H1 (cell line): ENCODE data around the gene NOX5. TPM values are rescaled to one million over a fixed set of nuclear protein-coding genes. Genes with fewer than 3 reads are reported as not detected.

Experiments used
- CTCF ChIA-PET: fragments of 300-600 bp; sonication (Branson Sonifier 250); formaldehyde crosslinking; loops from one replicate; lab custom pipeline; 2021; ENCODE audit not compliant: partially characterized antibody; lab: Charles Lee
- POLR2A ChIA-PET: fragments of 300-600 bp; sonication (Branson Sonifier 250); formaldehyde crosslinking; loops from one replicate; lab custom pipeline; 2021; ENCODE audit warnings: inconsistent platforms; ENCODE audit not compliant: partially characterized antibody; lab: Charles Lee
- DNase-seq, 2 experiments: peaks; one replicate each; pipeline versions ENCODE4 v3.0.0 to v3.0.0-alpha.2; 2010 to 2022; ENCODE audit warnings: low spot score in 2 of 2, low read depth in 1 of 2, mixed read lengths in 1 of 2
- FAIRE-seq: peaks from 2 replicates; lab custom pipeline; 2011; peaks lifted over from hg19 to GRCh38; lab: Jason Lieb, UNC
- H2AFZ ChIP-seq: 2 replicates; pipeline ENCODE4 v1.8.1; 2012; ENCODE audit warnings: low read length, inconsistent platforms
- H2AK5ac ChIP-seq: 2 replicates; pipeline ENCODE4 v1.6.1; 2013; ENCODE audit warnings: low read depth, low read length
- H2BK120ac ChIP-seq: replicated peaks from 2 replicates; pipeline ENCODE3; 2013; ENCODE audit warnings: low read depth, low read length, inconsistent platforms
- H2BK12ac ChIP-seq: 2 replicates; pipeline ENCODE4 v1.6.1; 2013; ENCODE audit warnings: low read depth, low read length
- H2BK15ac ChIP-seq: 2 replicates; pipeline ENCODE4 v1.6.1; 2013; ENCODE audit warnings: low read length
- H2BK20ac ChIP-seq: 2 replicates; pipeline ENCODE4 v1.6.1; 2013; ENCODE audit warnings: low read length
- H2BK5ac ChIP-seq: 2 replicates; pipeline ENCODE4 v1.6.1; 2013; ENCODE audit warnings: low read depth, low read length
- H3K14ac ChIP-seq: 2 replicates; pipeline ENCODE4 v1.6.1; 2013; ENCODE audit warnings: inconsistent platforms; ENCODE audit not compliant: insufficient read length
- H3K18ac ChIP-seq: 2 replicates; pipeline ENCODE4 v1.6.1; 2013; ENCODE audit warnings: low read length; ENCODE audit errors: extremely low read depth
- H3K23ac ChIP-seq: 2 replicates; pipeline ENCODE4 v1.6.1; 2013; ENCODE audit warnings: inconsistent platforms; ENCODE audit not compliant: insufficient read length
- H3K23me2 ChIP-seq: 2 replicates; pipeline ENCODE4 v1.6.1; 2013; ENCODE audit warnings: low read depth, low read length
- H3K27ac ChIP-seq: 2 replicates; pipeline ENCODE4 v1.6.1; 2011; ENCODE audit warnings: low read depth, low read length, inconsistent platforms
- H3K27me3 ChIP-seq, 4 experiments: replicated peaks in 1 of 4; 1 replicate in 1 of 4; 2 replicates in 3 of 4; pipeline versions ENCODE4 v1.6.1 to v1.8.1; 2011 to 2013; ENCODE audit warnings: low read length in 3 of 4, mild to moderate bottlenecking in 3 of 4, inconsistent platforms in 2 of 4, mixed read lengths in 2 of 4, moderate library complexity in 1 of 4; ENCODE audit not compliant: control insufficient read depth in 3 of 4, insufficient read depth in 3 of 4; ENCODE audit errors: extremely low read depth in 1 of 4
- H3K36me3 ChIP-seq, 4 experiments: 2 replicates each; pipeline versions ENCODE4 v1.6.1 to v1.8.1; 2011 to 2013; ENCODE audit warnings: mild to moderate bottlenecking in 4 of 4, low read length in 3 of 4, moderate library complexity in 2 of 4, control low read depth in 1 of 4, inconsistent platforms in 1 of 4; ENCODE audit not compliant: insufficient read depth in 4 of 4, control insufficient read depth in 2 of 4
- H3K4ac ChIP-seq: replicated peaks from 2 replicates; pipeline ENCODE3; 2013; ENCODE audit warnings: low read length, low read depth, mixed read lengths, inconsistent platforms; ENCODE audit not compliant: insufficient read length
- H3K4me1 ChIP-seq, 4 experiments: replicated peaks in 1 of 4; 1 replicate in 1 of 4; 2 replicates in 3 of 4; pipeline versions ENCODE4 v1.6.1 to v1.8.1; 2011 to 2013; ENCODE audit warnings: low read length in 3 of 4, inconsistent platforms in 2 of 4, mixed read lengths in 1 of 4; ENCODE audit not compliant: insufficient read depth in 4 of 4, control insufficient read depth in 3 of 4
- H3K4me2 ChIP-seq, 2 experiments: 2 replicates each; pipeline versions ENCODE4 v1.6.1 to v1.8.1; 2011 to 2013; ENCODE audit warnings: low read depth in 2 of 2, low read length in 2 of 2, control low read depth in 1 of 2, inconsistent platforms in 1 of 2, mild to moderate bottlenecking in 1 of 2; ENCODE audit not compliant: insufficient read depth in 1 of 2
- H3K4me3 ChIP-seq, 4 experiments: fragments of 200-600, 300-600 bp in 1 of 4; sonication (generic), shearing (Covaris generic), sonication (Bioruptor Twin) in 1 of 4; 2 replicates each; pipeline versions ENCODE4 v1.5.1 to v1.8.1; 2011 to 2016; ENCODE audit warnings: low read length in 4 of 4, low read depth in 3 of 4, control low read depth in 2 of 4, inconsistent platforms in 2 of 4, mild to moderate bottlenecking in 2 of 4, mixed read lengths in 1 of 4, moderate library complexity in 1 of 4; ENCODE audit not compliant: insufficient read depth in 2 of 4; ENCODE audit errors: extremely low read depth in 1 of 4
- H3K56ac ChIP-seq: replicated peaks from 2 replicates; pipeline ENCODE3; 2013; ENCODE audit warnings: low read depth, mild to moderate bottlenecking, mixed read lengths, low read length, inconsistent platforms; ENCODE audit not compliant: insufficient read length
- H3K79me1 ChIP-seq: 2 replicates; pipeline ENCODE4 v1.6.1; 2013; ENCODE audit warnings: low read depth, low read length, control low read depth
- H3K79me2 ChIP-seq, 2 experiments: 2 replicates each; pipeline versions ENCODE4 v1.6.1 to v1.8.1; 2012 to 2013; ENCODE audit warnings: low read length in 2 of 2, mild to moderate bottlenecking in 2 of 2, inconsistent platforms in 1 of 2; ENCODE audit not compliant: insufficient read depth in 2 of 2, control insufficient read depth in 1 of 2
- H3K9ac ChIP-seq, 4 experiments: replicated peaks in 1 of 4; 1 replicate in 1 of 4; 2 replicates in 3 of 4; pipeline versions ENCODE4 v1.6.1 to v1.8.1; 2011 to 2013; ENCODE audit warnings: low read depth in 3 of 4, low read length in 3 of 4, control low read depth in 2 of 4, mild to moderate bottlenecking in 2 of 4, moderate library complexity in 2 of 4, inconsistent platforms in 1 of 4; ENCODE audit errors: extremely low read depth in 1 of 4
- H3K9me3 ChIP-seq, 2 experiments: 2 replicates each; pipeline versions ENCODE4 v1.6.1 to v1.8.1; 2012 to 2013; ENCODE audit warnings: mild to moderate bottlenecking in 2 of 2, moderate library complexity in 2 of 2, control low read depth in 1 of 2, inconsistent platforms in 1 of 2, low read depth in 1 of 2, low read length in 1 of 2, mixed read lengths in 1 of 2; ENCODE audit not compliant: insufficient read depth in 2 of 2
- H4K20me1 ChIP-seq, 2 experiments: replicated peaks in 1 of 2; 2 replicates each; pipeline versions ENCODE3 to v1.8.1; 2011 to 2013; ENCODE audit warnings: inconsistent platforms in 2 of 2, low read length in 2 of 2, mild to moderate bottlenecking in 1 of 2; ENCODE audit not compliant: insufficient read depth in 2 of 2, control insufficient read depth in 1 of 2
- H4K5ac ChIP-seq: 2 replicates; pipeline ENCODE4 v1.6.1; 2013; ENCODE audit warnings: low read length, low read depth, mixed read lengths, inconsistent platforms; ENCODE audit not compliant: insufficient read length
- H4K8ac ChIP-seq: 2 replicates; pipeline ENCODE4 v1.8.0; 2013; ENCODE audit warnings: mild to moderate bottlenecking, moderate library complexity, low read length, inconsistent platforms; ENCODE audit not compliant: insufficient read depth; ENCODE audit errors: extremely low read depth
- H4K91ac ChIP-seq: replicated peaks from 2 replicates; pipeline ENCODE3; 2013; ENCODE audit warnings: low read length, mixed read lengths, inconsistent platforms; ENCODE audit not compliant: insufficient read length
- CHD2 ChIP-seq: IDR thresholded peaks from 2 replicates; pipeline ENCODE4 v1.6.1; 2012; ENCODE audit warnings: low read length, improper control_type of control experiment
- CTBP2 ChIP-seq: IDR thresholded peaks from 2 replicates; pipeline ENCODE4 v1.7.0; 2011; ENCODE audit warnings: borderline replicate concordance, mild to moderate bottlenecking, moderate library complexity, mixed read lengths, low read length; ENCODE audit not compliant: insufficient read depth, insufficient read length
- E2F6 ChIP-seq: IDR thresholded peaks from 2 replicates; pipeline ENCODE4 v1.6.1; 2012; ENCODE audit warnings: inconsistent platforms
- GABPA ChIP-seq: IDR thresholded peaks from 2 replicates; pipeline ENCODE4 v1.6.1; 2011; ENCODE audit warnings: mild to moderate bottlenecking, low read length, moderate library complexity, borderline replicate concordance; ENCODE audit not compliant: insufficient read depth
- HDAC6 ChIP-seq: IDR thresholded peaks from one replicate; pipeline ENCODE4 v1.7.1; 2012; ENCODE audit warnings: low read depth, mild to moderate bottlenecking, inconsistent platforms, low read length, moderate library complexity
- NANOG ChIP-seq: IDR thresholded peaks from 2 replicates; pipeline ENCODE4 v1.6.1; 2011; ENCODE audit warnings: low read length, low read depth, mild to moderate bottlenecking, inconsistent platforms; ENCODE audit not compliant: insufficient read depth, poor library complexity, severe bottlenecking
- PHF8 ChIP-seq: fragments of 200-600 bp; sonication (generic); conservative IDR thresholded peaks from 2 replicates; pipeline ENCODE4 v1.7.1; 2012; ENCODE audit warnings: low read depth, mild to moderate bottlenecking, inconsistent platforms, low read length, moderate library complexity
- RBBP5 ChIP-seq: IDR thresholded peaks from 2 replicates; pipeline ENCODE4 v1.7.1; 2012; ENCODE audit warnings: low read depth, mild to moderate bottlenecking, inconsistent platforms, low read length, moderate library complexity, borderline replicate concordance
- SP4 ChIP-seq: IDR thresholded peaks from 2 replicates; pipeline ENCODE4 v1.6.1; 2012; ENCODE audit warnings: low read length, inconsistent platforms
- SRF ChIP-seq: IDR thresholded peaks from 2 replicates; pipeline ENCODE4 v1.6.1; 2011; ENCODE audit warnings: mild to moderate bottlenecking, low read depth, low read length, moderate library complexity
- SUZ12 ChIP-seq: fragments of 200-600 bp; sonication (generic); IDR thresholded peaks from 2 replicates; pipeline ENCODE4 v1.6.1; 2012; ENCODE audit warnings: mild to moderate bottlenecking, inconsistent platforms, low read length, moderate library complexity, mixed read lengths
- TAF1 ChIP-seq: IDR thresholded peaks from 2 replicates; pipeline ENCODE4 v1.6.1; 2011; ENCODE audit warnings: mild to moderate bottlenecking, low read depth, low read length
- WGBS, 2 experiments: shearing (Covaris generic) in 1 of 2; methylation state at CpG; one replicate each; pipeline versions ENCODE4 v1.1.6 to v1.1.7; 2013 to 2015; ENCODE audit warnings: low lambda C conversion rate in 2 of 2, mixed read lengths in 2 of 2, inconsistent platforms in 1 of 2, low coverage in 1 of 2, missing lambda C conversion rate in 1 of 2; ENCODE audit not compliant: insufficient replicate concordance in 2 of 2, insufficient coverage in 1 of 2, insufficient read length in 1 of 2; ENCODE audit errors: extremely low coverage in 1 of 2, missing lambda C conversion rate in 1 of 2; 5-methylcytosine and 5-hydroxymethylcytosine counted together
- polyA plus RNA-seq, 7 experiments: library from polyadenylated mRNA; depleted of rRNA in 3 of 7; stranded (reverse) in 5 of 7; unstranded in 2 of 7; fragments of >200 nt in 5 of 7; fragments of 200-250 nt in 2 of 7; gene quantifications; 1 replicate in 5 of 7; 2 replicates in 1 of 7; 4 replicates in 1 of 7; pipeline versions ENCODE4 v1.2.1 to v1.2.3, GENCODE V29; 2011 to 2013; ENCODE audit warnings: missing spikeins in 2 of 7, mixed read lengths in 2 of 7
- total RNA-seq: library from RNA; stranded (reverse); fragmentation: NEBNext Ultra II Directional; extraction: Animal tissue kit (Norgen Biotek cat#: 25700); gene quantifications from 2 replicates; pipeline ENCODE4 v1.2.1, GENCODE V29; 2021

Gene NOX5
- total and polyA plus RNA-seq, 2 of the 8 experiments (the other 6 are each of a cell fraction or from before 2014, with no cell fraction given): under 0.01 TPM; not detected in 1

- ChIA-PET POLR2A (no interaction called here), CTCF (interaction anchor here (0.6 to 2.1 kb wide), 6 partner anchors 17 to 74 kb away, joined by 3 to 13 read pairs (median 3); no protein-coding TSS in a partner anchor)
- no peaks in the 10 kb centered on the region for H3K23me2 ChIP-seq
- H4K8ac ChIP-seq: no peak overlapping the region
- no peaks in the 10 kb centered on the region for H4K20me1 ChIP-seq
- H3K14ac ChIP-seq: no peak overlapping the region
- no peak overlapping the region for H3K9ac ChIP-seq
- no peak overlapping the region for H2BK5ac ChIP-seq
- no peak overlapping the region for H2BK20ac ChIP-seq
- no peak overlapping the region for H3K4me3 ChIP-seq
- no peaks in the 10 kb centered on the region for H3K79me2 ChIP-seq
- H4K91ac ChIP-seq: peak overlapping the region; percentile 36
- H2BK120ac ChIP-seq: no peak overlapping the region
- H2BK12ac ChIP-seq: no peak overlapping the region
- no peak overlapping the region for H2BK15ac ChIP-seq
- no peak overlapping the region; a peak in 1 of 4 replicates for H3K4me2 ChIP-seq
- no peak overlapping the region for H3K18ac ChIP-seq
- no peak overlapping the region for H2AFZ ChIP-seq
- H2AK5ac ChIP-seq: no peak overlapping the region
- H3K4ac ChIP-seq: no peak overlapping the region
- H3K56ac ChIP-seq: no peak overlapping the region
- peaks cover 2 to 22% (median 9%) of the 10 kb centered on the region in 4 experiments for H3K4me1 ChIP-seq
- 74% methylated on average over 4 of the region's 4 CpGs; no CpG with 5 or more reads in 1 of the 2 experiments for WGBS, 2 experiments
- H3K27me3 ChIP-seq: no peaks in the 10 kb centered on the region
- H3K36me3 ChIP-seq: no peaks in the 10 kb centered on the region
- FAIRE-seq (no peak), DNase-seq (no peak)
- H3K23ac ChIP-seq: no peak overlapping the region
- H3K9me3 ChIP-seq: no peaks in the 10 kb centered on the region
- no peak overlapping the region for H4K5ac ChIP-seq
- no peak overlapping the region for H3K27ac ChIP-seq
- no peaks in the 10 kb centered on the region for H3K79me1 ChIP-seq
- TF ChIP-seq SP4 (no peak), TAF1 (no peak), CTBP2 (no peak), PHF8 (no peak), RBBP5 (no peak), SUZ12 (no peak), HDAC6 (no peak), NANOG (no peak), GABPA (no peak), CHD2 (no peak), E2F6 (no peak), SRF (no peak)
Measured at GRCh38 chr15:68997930-68998777, 16.3 kb upstream of the NOX5 start.
